Left ventricle myocardium inferior (tissue), 1 donor: ENCODE results near the gene COL12A1. TPM values are rescaled to one million over a fixed set of nuclear protein-coding genes. Genes with fewer than 3 reads are reported as not detected.
A peak's percentile ranks its signal among the peaks of the same experiment; 100 is the strongest.

Experiments used
- DNase-seq: peaks from one replicate; pipeline ENCODE4 v3.0.0-alpha.2; 2020
- H3K27ac ChIP-seq: fragments of 200-600 bp; replicated peaks from 2 replicates; pipeline ENCODE4 v1.8.0; 2021
- H3K27me3 ChIP-seq: fragments of 200-600 bp; 2 replicates; pipeline ENCODE4 v1.8.0; 2021; ENCODE audit warnings: low read depth
- H3K36me3 ChIP-seq: fragments of 200-600 bp; 2 replicates; pipeline ENCODE4 v1.8.0; 2021
- H3K4me1 ChIP-seq: fragments of 200-600 bp; 2 replicates; pipeline ENCODE4 v1.8.0; 2021
- H3K4me3 ChIP-seq: fragments of 200-600 bp; 2 replicates; pipeline ENCODE4 v1.8.0; 2021; ENCODE audit warnings: mild to moderate bottlenecking, moderate library complexity
- H3K9me3 ChIP-seq: fragments of 200-600 bp; replicated peaks from 2 replicates; pipeline ENCODE4 v1.8.0; 2021
- intact Hi-C: fragments of 100-400 bp; cut with micrococcal nuclease; formaldehyde crosslinking; loops from one replicate; pipeline ENCODE4 v1.11.0; 2022
- total RNA-seq: library from RNA; stranded (reverse); fragmentation: NEBNext Ultra II Directional; extraction: Animal tissue kit (Norgen Biotek cat#: 25700); gene quantifications from one replicate; pipeline ENCODE4 v1.2.1, GENCODE V29; 2021
- TF ChIP-seq, protein P1 (sequence below): fragments of 200-600 bp; IDR thresholded peaks from 2 replicates; pipeline ENCODE4 v1.8.0; 2021; ENCODE audit warnings: antibody characterized with exemption, mild to moderate bottlenecking, borderline replicate concordance
- donor health status: DM: no; HTN: yes; CAD: no; lungs with severe emphysema.

The COL12A1 gene
- total RNA-seq, 1 donor from 2014 or later, result 12.2 TPM

GRCh38 chr6:75176076-75176582 is 29.7 kb downstream of the COL12A1 start:
- Histone ChIP-seq H3K4me3 (no peak overlapping the region), H3K4me1 (peaks cover 12% of the 10 kb centered on the region), H3K36me3 (no peaks in the 10 kb centered on the region), H3K27me3 (no peaks in the 10 kb centered on the region), H3K9me3 (no peaks in the 10 kb centered on the region), H3K27ac (no peak overlapping the region)
- DNase-seq, result no peak
- intact Hi-C loops, result no loop called here
- TF ChIP-seq, protein P1, sequence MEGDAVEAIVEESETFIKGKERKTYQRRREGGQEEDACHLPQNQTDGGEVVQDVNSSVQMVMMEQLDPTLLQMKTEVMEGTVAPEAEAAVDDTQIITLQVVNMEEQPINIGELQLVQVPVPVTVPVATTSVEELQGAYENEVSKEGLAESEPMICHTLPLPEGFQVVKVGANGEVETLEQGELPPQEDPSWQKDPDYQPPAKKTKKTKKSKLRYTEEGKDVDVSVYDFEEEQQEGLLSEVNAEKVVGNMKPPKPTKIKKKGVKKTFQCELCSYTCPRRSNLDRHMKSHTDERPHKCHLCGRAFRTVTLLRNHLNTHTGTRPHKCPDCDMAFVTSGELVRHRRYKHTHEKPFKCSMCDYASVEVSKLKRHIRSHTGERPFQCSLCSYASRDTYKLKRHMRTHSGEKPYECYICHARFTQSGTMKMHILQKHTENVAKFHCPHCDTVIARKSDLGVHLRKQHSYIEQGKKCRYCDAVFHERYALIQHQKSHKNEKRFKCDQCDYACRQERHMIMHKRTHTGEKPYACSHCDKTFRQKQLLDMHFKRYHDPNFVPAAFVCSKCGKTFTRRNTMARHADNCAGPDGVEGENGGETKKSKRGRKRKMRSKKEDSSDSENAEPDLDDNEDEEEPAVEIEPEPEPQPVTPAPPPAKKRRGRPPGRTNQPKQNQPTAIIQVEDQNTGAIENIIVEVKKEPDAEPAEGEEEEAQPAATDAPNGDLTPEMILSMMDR, result no peak

DNA sequence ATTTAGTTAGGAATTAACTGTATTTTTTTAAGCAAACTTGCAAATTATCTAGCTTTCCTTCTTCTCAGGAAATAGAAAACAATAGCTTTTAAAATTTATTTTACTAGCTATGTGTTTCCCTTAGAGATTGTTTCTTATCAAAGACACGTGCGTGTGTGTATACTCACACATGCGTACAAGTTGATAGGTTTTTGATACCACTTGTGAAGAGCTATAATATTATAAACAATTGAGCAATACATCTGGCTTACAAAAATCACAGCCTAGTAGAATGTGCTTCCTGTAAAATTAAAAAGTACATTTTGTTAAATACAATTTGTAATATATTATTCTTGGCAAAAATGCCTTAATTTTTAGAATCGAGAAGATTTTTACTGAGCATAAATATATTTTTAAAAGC is 33.9 kb downstream of the COL12A1 start:
- Histone ChIP-seq H3K27me3 (no peaks in the 10 kb centered on the region), H3K27ac (peak overlapping the region; percentile 2), H3K4me1 (peaks cover 15% of the 10 kb centered on the region), H3K36me3 (no peaks in the 10 kb centered on the region), H3K4me3 (no peak overlapping the region), H3K9me3 (no peaks in the 10 kb centered on the region)
- intact Hi-C loops, result no loop called here
- no peak for DNase-seq
- TF ChIP-seq, protein P1, result no peak

DNA sequence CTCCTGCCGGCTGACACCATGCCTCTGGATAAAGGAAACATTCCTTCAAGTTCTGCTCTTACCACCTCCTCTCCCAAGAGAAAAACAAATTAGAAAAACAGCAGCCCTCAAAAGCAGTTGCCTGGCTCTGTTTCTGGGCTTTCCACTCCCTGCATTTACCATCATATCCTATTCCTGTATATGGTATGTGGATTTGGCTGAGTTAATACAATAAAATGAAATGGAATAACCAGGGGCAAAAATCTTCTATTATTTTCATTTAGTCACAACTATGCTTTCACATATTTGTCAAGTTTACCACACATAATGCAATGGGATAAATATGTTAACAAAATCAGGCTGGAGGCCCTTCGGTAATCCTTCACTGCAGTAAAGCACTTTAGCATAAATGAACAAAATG is 34.3 kb downstream of the COL12A1 start:
- intact Hi-C loops, result no loop called here
- H3K4me1 ChIP-seq, result peaks cover 15% of the 10 kb centered on the region
- no peaks in the 10 kb centered on the region for H3K9me3 ChIP-seq
- no peaks in the 10 kb centered on the region for H3K36me3 ChIP-seq
- DNase-seq, result no peak
- no peaks in the 10 kb centered on the region for H3K27me3 ChIP-seq
- H3K4me3 ChIP-seq, result no peak overlapping the region
- H3K27ac ChIP-seq, result peak overlapping the region; percentile 2
- TF ChIP-seq, protein P1, result no peak

DNA sequence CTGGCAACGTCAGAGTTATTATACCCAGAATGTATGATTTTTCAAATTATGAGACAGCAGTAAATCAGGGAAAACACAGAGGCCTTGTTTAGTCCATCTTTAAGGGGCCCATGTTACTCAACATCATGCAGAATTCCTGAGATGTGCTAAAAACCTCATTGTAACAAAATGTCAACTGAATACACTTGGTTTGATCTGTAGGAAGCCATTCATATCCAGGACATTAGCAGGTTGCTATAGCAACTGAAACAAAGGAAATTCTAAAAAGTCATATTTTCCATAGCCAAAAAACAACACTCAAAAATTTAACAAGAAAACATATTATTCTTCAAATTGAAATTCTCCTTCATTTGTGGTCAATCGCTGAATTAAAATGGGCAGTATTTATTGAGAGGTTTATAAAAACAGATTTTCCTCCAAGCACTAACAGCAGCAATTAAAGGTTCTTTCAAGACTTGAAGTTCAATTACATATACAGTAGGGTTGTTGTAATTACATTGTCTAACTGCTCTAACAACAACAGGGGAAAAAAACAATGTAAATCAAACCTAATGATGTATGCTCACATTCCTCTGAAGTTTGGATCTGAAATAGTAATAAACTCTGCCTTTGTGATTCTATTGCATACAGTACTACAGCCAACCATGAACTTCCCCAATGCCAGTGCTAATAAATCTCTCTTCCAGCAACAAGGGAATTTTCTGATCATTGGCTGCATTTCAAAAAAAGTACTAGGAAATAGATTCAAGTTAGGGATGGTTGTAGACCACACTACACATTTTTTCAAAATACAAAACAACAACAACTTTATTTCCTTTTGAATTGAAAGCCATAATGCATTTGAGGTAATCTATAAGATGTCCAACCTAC is 34.9 kb downstream of the COL12A1 start:
- Histone ChIP-seq H3K9me3 (no peaks in the 10 kb centered on the region), H3K4me1 (peaks cover 15% of the 10 kb centered on the region), H3K27ac (no peak overlapping the region), H3K4me3 (no peak overlapping the region), H3K27me3 (no peaks in the 10 kb centered on the region), H3K36me3 (no peaks in the 10 kb centered on the region)
- TF ChIP-seq, protein P1, result no peak
- intact Hi-C loops, result no loop called here
- DNase-seq, result no peak

- H3K27ac ChIP-seq, result no peak overlapping the region
- H3K27me3 ChIP-seq, result no peaks in the 10 kb centered on the region
- no peak for DNase-seq
- peaks cover 15% of the 10 kb centered on the region for H3K4me1 ChIP-seq
- TF ChIP-seq, protein P1, result no peak
- no peak overlapping the region for H3K4me3 ChIP-seq
- H3K36me3 ChIP-seq, result no peaks in the 10 kb centered on the region
- intact Hi-C loops, result no loop called here
- H3K9me3 ChIP-seq, result no peaks in the 10 kb centered on the region
Observed at GRCh38 chr6:75169689-75170586, 35.9 kb downstream of the COL12A1 start.
